Activated B cell treated with CpG ODN at 0.5 μM for 24 hours (primary cell): ENCODE results near the gene TIMM13. TPM values are rescaled to one million over a fixed set of nuclear protein-coding genes. Genes with fewer than 3 reads are reported as not detected.

ENCODE experiments used
- ATAC-seq: fragments of 200-7000 bp; cut with Tn5 transposase; one replicate; pipeline ENCODE4 v1.10.0; 2021; ENCODE audit warnings: low read depth, mild to moderate bottlenecking, moderate library complexity
- CTCF ChIA-PET: fragments of 350-600 bp; sonication (Branson Sonifier 250); formaldehyde crosslinking; loops from one replicate; lab custom pipeline; 2021; ENCODE audit warnings: antibody characterized with exemption; lab: Charles Lee
- POLR2A ChIA-PET: fragments of 350-600 bp; sonication (Branson Sonifier 250); formaldehyde crosslinking; loops from one replicate; lab custom pipeline; 2021; ENCODE audit warnings: antibody characterized with exemption; lab: Charles Lee
- DNase-seq: peaks from one replicate; pipeline ENCODE4 v3.0.0; 2022
- H3K27ac Mint-ChIP-seq: one replicate; pipeline ENCODE4 v1.8.0; 2020; ENCODE audit warnings: mixed read lengths
- H3K27me3 Mint-ChIP-seq: one replicate; pipeline ENCODE4 v1.8.0; 2021; ENCODE audit warnings: mixed read lengths
- H3K36me3 Mint-ChIP-seq: one replicate; pipeline ENCODE4 v1.8.0; 2021; ENCODE audit warnings: low read depth, mixed read lengths
- H3K4me1 Mint-ChIP-seq: one replicate; pipeline ENCODE4 v1.8.0; 2021; ENCODE audit warnings: mixed read lengths
- H3K4me3 Mint-ChIP-seq: one replicate; pipeline ENCODE4 v1.8.0; 2020; ENCODE audit warnings: mild to moderate bottlenecking, mixed read lengths
- H3K9me3 Mint-ChIP-seq: one replicate; pipeline ENCODE4 v1.8.0; 2020; ENCODE audit warnings: mixed read lengths
- intact Hi-C: fragments of 100-400 bp; cut with micrococcal nuclease; formaldehyde crosslinking; loops from one replicate; pipeline ENCODE4 v1.15.1; 2024
- total RNA-seq: library from RNA; stranded (reverse); gene quantifications from 2 replicates; pipeline ENCODE4 v1.2.3, GENCODE V29; 2022
- TF ChIP-seq, protein P1 (sequence below): fragments of 200-600 bp; IDR thresholded peaks from one replicate; pipeline ENCODE4 v1.8.0; 2022; ENCODE audit warnings: antibody characterized with exemption, mild to moderate bottlenecking

Gene TIMM13
- total RNA-seq, 1 donor from 2014 or later = 63.9 TPM

DNA sequence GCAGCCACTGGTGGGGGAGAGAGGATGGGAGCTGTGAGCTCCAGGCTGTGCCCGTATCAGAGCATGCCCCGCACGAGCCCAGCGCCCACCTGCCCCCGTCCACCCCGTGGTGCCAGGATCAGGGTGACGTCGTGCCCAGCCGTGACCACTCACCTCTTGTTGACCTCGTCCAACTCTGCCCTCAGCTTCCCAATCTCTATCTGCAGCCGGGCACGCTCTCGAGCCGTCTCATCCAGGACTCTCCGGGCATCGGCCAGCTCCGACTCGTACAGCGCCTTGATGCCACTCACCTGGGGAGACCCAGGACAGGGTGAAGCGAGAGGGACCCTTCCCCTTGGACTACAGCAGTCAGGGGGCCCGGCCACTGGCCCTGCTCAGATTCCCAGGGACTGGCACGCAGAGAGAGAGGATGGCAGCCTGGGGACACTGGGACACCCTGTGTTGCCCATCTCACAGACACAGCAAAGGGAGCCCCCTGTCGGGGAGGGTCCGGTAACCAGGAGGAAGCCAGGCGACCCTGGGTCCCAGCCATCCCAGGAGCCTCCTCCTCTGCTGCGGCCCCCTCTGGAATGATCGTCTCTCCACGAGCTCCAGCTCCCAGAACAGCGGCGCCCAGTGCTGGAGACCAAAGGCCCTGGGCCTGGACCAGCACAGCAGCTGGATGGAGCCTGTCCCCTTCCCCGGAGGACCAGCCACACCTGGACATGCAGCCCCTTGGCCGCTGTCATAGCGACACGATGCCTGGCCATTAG is 17.0 kb upstream of the TIMM13 start:
- ChIA-PET POLR2A (interaction anchor here (1.0 kb wide), 1 partner anchor 9 kb away, joined by 4 read pairs; no protein-coding TSS in a partner anchor), CTCF (no interaction called here)
- Mint-ChIP-seq H3K27ac (no peak overlapping the region), H3K4me3 (no peak overlapping the region), H3K4me1 (peaks cover 12% of the 10 kb centered on the region), H3K36me3 (peaks cover 15% of the 10 kb centered on the region), H3K9me3 (no peaks in the 10 kb centered on the region), H3K27me3 (no peaks in the 10 kb centered on the region)
- TF ChIP-seq, protein P1, sequence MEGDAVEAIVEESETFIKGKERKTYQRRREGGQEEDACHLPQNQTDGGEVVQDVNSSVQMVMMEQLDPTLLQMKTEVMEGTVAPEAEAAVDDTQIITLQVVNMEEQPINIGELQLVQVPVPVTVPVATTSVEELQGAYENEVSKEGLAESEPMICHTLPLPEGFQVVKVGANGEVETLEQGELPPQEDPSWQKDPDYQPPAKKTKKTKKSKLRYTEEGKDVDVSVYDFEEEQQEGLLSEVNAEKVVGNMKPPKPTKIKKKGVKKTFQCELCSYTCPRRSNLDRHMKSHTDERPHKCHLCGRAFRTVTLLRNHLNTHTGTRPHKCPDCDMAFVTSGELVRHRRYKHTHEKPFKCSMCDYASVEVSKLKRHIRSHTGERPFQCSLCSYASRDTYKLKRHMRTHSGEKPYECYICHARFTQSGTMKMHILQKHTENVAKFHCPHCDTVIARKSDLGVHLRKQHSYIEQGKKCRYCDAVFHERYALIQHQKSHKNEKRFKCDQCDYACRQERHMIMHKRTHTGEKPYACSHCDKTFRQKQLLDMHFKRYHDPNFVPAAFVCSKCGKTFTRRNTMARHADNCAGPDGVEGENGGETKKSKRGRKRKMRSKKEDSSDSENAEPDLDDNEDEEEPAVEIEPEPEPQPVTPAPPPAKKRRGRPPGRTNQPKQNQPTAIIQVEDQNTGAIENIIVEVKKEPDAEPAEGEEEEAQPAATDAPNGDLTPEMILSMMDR = no peak
- intact Hi-C loops = no loop called here
- no peak for DNase-seq
- no peak for ATAC-seq

DNA sequence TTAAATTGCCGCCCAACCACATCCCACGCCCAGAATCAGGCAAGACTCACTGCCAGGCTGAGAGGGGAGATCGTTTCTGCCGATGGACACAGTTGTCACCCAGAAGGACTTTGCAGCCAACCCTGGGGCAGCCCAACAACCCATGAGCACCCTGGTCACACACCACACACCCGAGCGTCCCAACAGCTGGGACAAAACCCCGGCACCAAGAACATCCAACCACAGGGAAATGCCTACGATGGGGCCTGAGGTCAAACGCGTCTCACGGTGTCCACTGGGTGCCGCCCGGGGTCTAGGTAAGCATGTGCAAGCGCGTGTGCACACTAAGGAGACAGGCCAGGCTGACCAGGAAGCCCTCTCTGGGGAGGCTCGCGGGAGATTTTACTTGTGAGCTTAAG is 16.4 kb upstream of the TIMM13 start:
- no peak for ATAC-seq
- H3K4me1 Mint-ChIP-seq = peaks cover 12% of the 10 kb centered on the region

DNA sequence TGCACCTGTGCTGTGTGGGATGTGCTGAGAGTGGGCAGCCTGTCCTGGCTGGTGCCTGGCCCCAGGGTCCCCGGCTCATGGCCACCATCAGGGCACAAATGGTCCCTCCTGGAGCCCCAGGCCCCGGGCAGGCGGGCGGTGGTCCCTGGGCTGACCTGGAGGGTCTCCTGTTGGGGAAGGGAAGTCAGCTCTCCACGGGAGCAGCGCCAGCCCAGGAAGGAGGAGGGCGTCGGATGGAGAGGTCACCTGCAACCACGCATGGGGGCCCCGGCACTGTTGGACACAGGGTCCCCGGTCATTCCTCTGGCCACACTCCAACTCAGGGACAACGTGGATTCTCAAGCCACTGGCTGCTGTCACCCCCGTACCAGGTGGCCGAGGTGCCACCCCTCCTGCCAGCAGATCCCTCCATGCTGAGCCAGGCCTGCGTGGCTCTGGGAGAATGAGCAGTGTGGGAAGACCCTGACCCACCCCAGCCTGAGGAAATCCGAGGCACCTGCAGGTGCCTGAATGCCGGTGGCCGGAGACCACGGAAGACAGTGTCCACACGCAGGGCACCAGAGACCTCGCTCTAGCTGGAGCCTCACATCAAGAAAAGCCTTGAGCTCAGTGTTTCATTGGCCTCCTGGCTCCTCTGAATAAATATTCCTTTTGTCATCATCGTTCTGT is 15.9 kb upstream of the TIMM13 start:
- Mint-ChIP-seq H3K27ac (no peak overlapping the region), H3K4me1 (peaks cover 12% of the 10 kb centered on the region), H3K4me3 (no peak overlapping the region), H3K27me3 (no peaks in the 10 kb centered on the region), H3K9me3 (no peaks in the 10 kb centered on the region), H3K36me3 (peaks cover 14% of the 10 kb centered on the region)
- CTCF ChIA-PET = no interaction called here
- DNase-seq (no peak), ATAC-seq (no peak)
- TF ChIP-seq, protein P1 = no peak
- POLR2A ChIA-PET = no interaction called here
- intact Hi-C loops = no loop called here

More for the DNA sequence above, 16.4 kb upstream of the TIMM13 start:
- CTCF ChIA-PET = no interaction called here
- peaks cover 13% of the 10 kb centered on the region for H3K36me3 Mint-ChIP-seq
- H3K27me3 Mint-ChIP-seq = no peaks in the 10 kb centered on the region
- TF ChIP-seq, protein P1 = no peak
- no peak overlapping the region for H3K4me3 Mint-ChIP-seq
- H3K27ac Mint-ChIP-seq = no peak overlapping the region
- DNase-seq = no peak
- intact Hi-C loops = no loop called here
- POLR2A ChIA-PET = no interaction called here
- H3K9me3 Mint-ChIP-seq = no peaks in the 10 kb centered on the region

DNA sequence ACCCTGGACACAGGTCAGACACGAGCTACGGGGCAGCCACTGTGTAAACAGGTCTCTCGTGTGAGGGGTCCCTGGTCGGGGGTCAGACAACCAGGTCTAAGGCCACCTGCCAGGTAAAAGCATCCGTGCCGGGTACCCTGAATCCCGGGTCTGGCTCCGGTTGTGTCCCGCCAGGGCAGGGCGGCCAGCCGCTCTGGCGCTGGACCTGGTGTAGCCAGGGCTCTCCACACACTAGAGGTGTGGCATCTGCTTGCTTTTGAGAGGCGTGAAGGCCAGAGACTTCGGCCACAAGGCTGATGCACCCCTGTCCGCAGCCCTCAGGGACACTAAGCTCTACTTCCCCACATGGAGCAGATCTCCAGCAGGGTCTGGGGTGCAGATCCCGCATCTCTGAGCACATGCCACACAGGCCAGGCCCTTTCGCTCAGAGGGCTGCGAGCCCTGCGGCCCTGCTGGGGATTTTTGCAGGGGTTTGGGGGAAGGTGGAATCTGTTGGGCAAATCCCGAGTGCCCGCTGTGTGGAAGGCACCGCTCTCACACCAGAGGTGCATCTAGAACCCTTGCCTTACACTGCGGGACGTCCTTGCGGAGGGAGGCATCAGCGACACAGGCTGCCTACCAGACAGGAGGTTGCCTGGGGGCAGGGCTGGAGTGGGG is 13.8 kb upstream of the TIMM13 start:
- Mint-ChIP-seq H3K36me3 (peaks cover 23% of the 10 kb centered on the region), H3K4me1 (peaks cover under 1% of the 10 kb centered on the region), H3K27me3 (no peaks in the 10 kb centered on the region), H3K27ac (no peak overlapping the region), H3K9me3 (no peaks in the 10 kb centered on the region), H3K4me3 (no peak overlapping the region)
- TF ChIP-seq, protein P1 = no peak
- POLR2A ChIA-PET = interaction anchor here (0.9 kb wide), 1 partner anchor 13 kb away, joined by 3 read pairs; no protein-coding TSS in a partner anchor
- CTCF ChIA-PET = no interaction called here
- intact Hi-C loops = no loop called here
- DNase-seq = no peak
- no peak for ATAC-seq

DNA sequence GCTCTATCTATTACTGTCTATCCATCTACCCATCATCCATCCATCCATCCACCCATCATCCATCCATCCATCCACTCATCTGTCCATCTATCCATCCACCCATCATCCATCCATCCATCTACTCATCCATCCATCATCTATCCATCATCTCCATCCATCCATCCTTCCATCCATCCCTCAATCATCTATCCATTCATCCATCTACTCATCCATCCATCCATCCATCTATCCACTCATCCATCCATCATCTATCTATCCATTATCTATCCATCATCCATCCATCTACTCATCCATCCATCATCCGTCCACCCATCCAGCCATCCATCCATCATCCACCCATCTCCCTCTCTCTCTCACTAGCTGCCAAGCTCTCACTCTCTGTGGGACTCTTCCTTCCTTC is 13.1 kb upstream of the TIMM13 start:
- ATAC-seq = no peak
- TF ChIP-seq, protein P1 = no peak
- no peak for DNase-seq
- Mint-ChIP-seq H3K9me3 (no peaks in the 10 kb centered on the region), H3K27me3 (no peaks in the 10 kb centered on the region), H3K4me1 (no peaks in the 10 kb centered on the region), H3K4me3 (no peak overlapping the region), H3K36me3 (peaks cover 24% of the 10 kb centered on the region), H3K27ac (no peak overlapping the region)
- ChIA-PET POLR2A (interaction anchor here (0.7 to 0.9 kb wide), 2 partner anchors 12 to 294 kb away, joined by 3 read pairs; no protein-coding TSS in a partner anchor), CTCF (no interaction called here)
- intact Hi-C loops = no loop called here
